ENCODE data around the gene LSM12.

GRCh38 chr17:44110011-44110686, 43.7 kb upstream of the LSM12 start:
- TF ChIP-seq, protein P1, sequence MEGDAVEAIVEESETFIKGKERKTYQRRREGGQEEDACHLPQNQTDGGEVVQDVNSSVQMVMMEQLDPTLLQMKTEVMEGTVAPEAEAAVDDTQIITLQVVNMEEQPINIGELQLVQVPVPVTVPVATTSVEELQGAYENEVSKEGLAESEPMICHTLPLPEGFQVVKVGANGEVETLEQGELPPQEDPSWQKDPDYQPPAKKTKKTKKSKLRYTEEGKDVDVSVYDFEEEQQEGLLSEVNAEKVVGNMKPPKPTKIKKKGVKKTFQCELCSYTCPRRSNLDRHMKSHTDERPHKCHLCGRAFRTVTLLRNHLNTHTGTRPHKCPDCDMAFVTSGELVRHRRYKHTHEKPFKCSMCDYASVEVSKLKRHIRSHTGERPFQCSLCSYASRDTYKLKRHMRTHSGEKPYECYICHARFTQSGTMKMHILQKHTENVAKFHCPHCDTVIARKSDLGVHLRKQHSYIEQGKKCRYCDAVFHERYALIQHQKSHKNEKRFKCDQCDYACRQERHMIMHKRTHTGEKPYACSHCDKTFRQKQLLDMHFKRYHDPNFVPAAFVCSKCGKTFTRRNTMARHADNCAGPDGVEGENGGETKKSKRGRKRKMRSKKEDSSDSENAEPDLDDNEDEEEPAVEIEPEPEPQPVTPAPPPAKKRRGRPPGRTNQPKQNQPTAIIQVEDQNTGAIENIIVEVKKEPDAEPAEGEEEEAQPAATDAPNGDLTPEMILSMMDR (IDR thresholded peaks at IDR 0.05; ENCODE audit: control extremely low read depth in 1 of 3, insufficient read depth in 1 of 3, low read depth in 1 of 3, low read length in 3 of 3) = no peak
- TF ChIP-seq, protein P2, sequence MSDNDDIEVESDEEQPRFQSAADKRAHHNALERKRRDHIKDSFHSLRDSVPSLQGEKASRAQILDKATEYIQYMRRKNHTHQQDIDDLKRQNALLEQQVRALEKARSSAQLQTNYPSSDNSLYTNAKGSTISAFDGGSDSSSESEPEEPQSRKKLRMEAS (IDR thresholded peaks at IDR 0.05) = no peak

Data from H1 (cell line).